K562 (cell line): ENCODE data around the gene PHOSPHO1. TPM values are rescaled to one million over a fixed set of nuclear protein-coding genes. Genes with fewer than 3 reads are reported as not detected.
A peak's percentile ranks its signal among the peaks of the same experiment; 100 is the strongest.

Source experiments
- BCOR ChIP-seq: fragments of 450-650 bp; IDR thresholded peaks from 2 replicates; pipeline ENCODE4 v1.6.1; 2016
- ESRRA ChIP-seq: fragments of 450-650 bp; IDR thresholded peaks from 2 replicates; pipeline ENCODE4 v1.6.1; 2014; ENCODE audit warnings: low read depth, mild to moderate bottlenecking, moderate library complexity, borderline replicate concordance
- ETV6 ChIP-seq, 3 experiments: fragments of 150-350 bp in 1 of 3; sonication (generic) in 1 of 3; formaldehyde crosslinking in 1 of 3; IDR thresholded peaks; 2 replicates each; pipeline versions ENCODE4 v1.6.1 to v1.8.0; 2014 to 2022; ENCODE audit warnings: borderline replicate concordance in 2 of 3, low read depth in 2 of 3, antibody characterized with exemption in 1 of 3, low read length in 1 of 3, mild to moderate bottlenecking in 1 of 3, missing genetic modification reagents in 1 of 3
- IRF2 ChIP-seq: sonication (generic); formaldehyde crosslinking; IDR thresholded peaks from 2 replicates; pipeline ENCODE4 v1.8.1; 2022; ENCODE audit warnings: mild to moderate bottlenecking, missing genetic modification reagents
- MECOM ChIP-seq: fragments of 250-450 bp; sonication (Bioruptor Pico); IDR thresholded peaks from 2 replicates; pipeline ENCODE4 v1.8.0; 2022; ENCODE audit warnings: inconsistent platforms
- NFRKB ChIP-seq: fragments of 450-650 bp; IDR thresholded peaks from 2 replicates; pipeline ENCODE4 v1.6.1; 2016; ENCODE audit warnings: low read depth
- POLR2AphosphoS2 ChIP-seq: IDR thresholded peaks from 2 replicates; pipeline ENCODE4 v1.6.1; 2012; ENCODE audit warnings: low read length, improper control_type of control experiment
- ZFP1 ChIP-seq: fragments of 450-650 bp; formaldehyde crosslinking; IDR thresholded peaks from 2 replicates; pipeline ENCODE4 v1.4.0; 2020; ENCODE audit warnings: mild to moderate bottlenecking, mixed read lengths
- polyA plus RNA-seq, 8 experiments: library from polyadenylated mRNA; depleted of rRNA in 4 of 8; stranded (reverse) in 5 of 8; unstranded in 3 of 8; fragments of >200 nt; fragmentation: Nextera tagmentation in 2 of 8; fragmentation: Illumina TruSeq in 1 of 8; extraction: Ambion mirVana in 2 of 8; extraction: Trizol in 1 of 8; gene quantifications; 2 replicates each; pipeline versions ENCODE4 v1.2.1 to v1.2.3, GENCODE V29; 2011 to 2014; ENCODE audit warnings: inconsistent platforms in 1 of 8, missing spikeins in 1 of 8
- total RNA-seq, 7 experiments: library from RNA; depleted of rRNA in 6 of 7; stranded (reverse); fragments of >200 nt in 6 of 7; fragmentation: Illumina TruSeq in 2 of 7; extraction: Trizol in 2 of 7; gene quantifications; 2 replicates each; pipeline versions ENCODE4 v1.2.1 to v1.2.3, GENCODE V29; 2011 to 2021; ENCODE audit warnings: low replicate concordance in 1 of 7
- TF ChIP-seq, protein P1 (sequence below): fragments of 200-600 bp; sonication (generic); IDR thresholded peaks from one replicate; pipeline ENCODE4 v1.6.1; 2012; ENCODE audit warnings: mild to moderate bottlenecking, low read depth, low read length, inconsistent platforms
- TF ChIP-seq, protein P2 (sequence below), 2 experiments: fragments of 250-450 bp in 1 of 2; fragments of 450-650 bp in 1 of 2; sonication (Bioruptor Pico) in 1 of 2; IDR thresholded peaks; 2 replicates each; pipeline versions ENCODE4 v1.6.1 to v1.8.0; 2016 to 2021; ENCODE audit warnings: mild to moderate bottlenecking in 2 of 2, moderate library complexity in 2 of 2, missing compliant biosample characterization in 1 of 2, missing genetic modification characterization in 1 of 2
- TF ChIP-seq, protein P3 (sequence below): fragments of 250-450 bp; sonication (Bioruptor Pico); IDR thresholded peaks from 2 replicates; pipeline ENCODE4 v1.4.0; 2020; ENCODE audit warnings: mild to moderate bottlenecking, moderate library complexity, borderline replicate concordance
- TF ChIP-seq, protein P4 (sequence below): sonication (generic); formaldehyde crosslinking; IDR thresholded peaks from 2 replicates; pipeline ENCODE4 v1.8.1; 2023; ENCODE audit warnings: mild to moderate bottlenecking, missing genetic modification reagents, moderate library complexity

The PHOSPHO1 gene
- total and polyA plus RNA-seq, 9 of the 15 experiments (the other 6 are each of a cell fraction or from before 2014, with no cell fraction given), result 0.06 to 0.07 TPM; not detected in 7

DNA sequence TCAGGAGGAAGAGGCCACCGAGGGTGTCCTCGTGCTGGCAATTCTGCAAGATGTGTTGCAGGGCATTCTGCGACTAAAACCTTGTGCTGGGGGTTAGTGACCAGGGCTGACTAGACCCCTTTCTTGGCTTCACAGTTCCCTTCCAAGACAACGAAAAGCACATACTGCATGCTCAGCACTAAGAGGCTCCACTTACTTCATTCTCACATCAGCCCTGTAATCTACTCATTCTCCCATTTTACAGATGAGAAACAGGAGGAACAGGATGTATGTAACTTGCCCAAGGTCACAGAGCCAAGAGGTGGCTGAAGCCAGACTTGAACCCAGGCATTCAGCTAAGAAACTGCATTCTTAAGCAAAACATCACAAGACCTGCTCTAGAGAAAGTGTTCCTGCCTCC is 5.3 kb upstream of the PHOSPHO1 start (continued):
- TF ChIP-seq, protein P1, sequence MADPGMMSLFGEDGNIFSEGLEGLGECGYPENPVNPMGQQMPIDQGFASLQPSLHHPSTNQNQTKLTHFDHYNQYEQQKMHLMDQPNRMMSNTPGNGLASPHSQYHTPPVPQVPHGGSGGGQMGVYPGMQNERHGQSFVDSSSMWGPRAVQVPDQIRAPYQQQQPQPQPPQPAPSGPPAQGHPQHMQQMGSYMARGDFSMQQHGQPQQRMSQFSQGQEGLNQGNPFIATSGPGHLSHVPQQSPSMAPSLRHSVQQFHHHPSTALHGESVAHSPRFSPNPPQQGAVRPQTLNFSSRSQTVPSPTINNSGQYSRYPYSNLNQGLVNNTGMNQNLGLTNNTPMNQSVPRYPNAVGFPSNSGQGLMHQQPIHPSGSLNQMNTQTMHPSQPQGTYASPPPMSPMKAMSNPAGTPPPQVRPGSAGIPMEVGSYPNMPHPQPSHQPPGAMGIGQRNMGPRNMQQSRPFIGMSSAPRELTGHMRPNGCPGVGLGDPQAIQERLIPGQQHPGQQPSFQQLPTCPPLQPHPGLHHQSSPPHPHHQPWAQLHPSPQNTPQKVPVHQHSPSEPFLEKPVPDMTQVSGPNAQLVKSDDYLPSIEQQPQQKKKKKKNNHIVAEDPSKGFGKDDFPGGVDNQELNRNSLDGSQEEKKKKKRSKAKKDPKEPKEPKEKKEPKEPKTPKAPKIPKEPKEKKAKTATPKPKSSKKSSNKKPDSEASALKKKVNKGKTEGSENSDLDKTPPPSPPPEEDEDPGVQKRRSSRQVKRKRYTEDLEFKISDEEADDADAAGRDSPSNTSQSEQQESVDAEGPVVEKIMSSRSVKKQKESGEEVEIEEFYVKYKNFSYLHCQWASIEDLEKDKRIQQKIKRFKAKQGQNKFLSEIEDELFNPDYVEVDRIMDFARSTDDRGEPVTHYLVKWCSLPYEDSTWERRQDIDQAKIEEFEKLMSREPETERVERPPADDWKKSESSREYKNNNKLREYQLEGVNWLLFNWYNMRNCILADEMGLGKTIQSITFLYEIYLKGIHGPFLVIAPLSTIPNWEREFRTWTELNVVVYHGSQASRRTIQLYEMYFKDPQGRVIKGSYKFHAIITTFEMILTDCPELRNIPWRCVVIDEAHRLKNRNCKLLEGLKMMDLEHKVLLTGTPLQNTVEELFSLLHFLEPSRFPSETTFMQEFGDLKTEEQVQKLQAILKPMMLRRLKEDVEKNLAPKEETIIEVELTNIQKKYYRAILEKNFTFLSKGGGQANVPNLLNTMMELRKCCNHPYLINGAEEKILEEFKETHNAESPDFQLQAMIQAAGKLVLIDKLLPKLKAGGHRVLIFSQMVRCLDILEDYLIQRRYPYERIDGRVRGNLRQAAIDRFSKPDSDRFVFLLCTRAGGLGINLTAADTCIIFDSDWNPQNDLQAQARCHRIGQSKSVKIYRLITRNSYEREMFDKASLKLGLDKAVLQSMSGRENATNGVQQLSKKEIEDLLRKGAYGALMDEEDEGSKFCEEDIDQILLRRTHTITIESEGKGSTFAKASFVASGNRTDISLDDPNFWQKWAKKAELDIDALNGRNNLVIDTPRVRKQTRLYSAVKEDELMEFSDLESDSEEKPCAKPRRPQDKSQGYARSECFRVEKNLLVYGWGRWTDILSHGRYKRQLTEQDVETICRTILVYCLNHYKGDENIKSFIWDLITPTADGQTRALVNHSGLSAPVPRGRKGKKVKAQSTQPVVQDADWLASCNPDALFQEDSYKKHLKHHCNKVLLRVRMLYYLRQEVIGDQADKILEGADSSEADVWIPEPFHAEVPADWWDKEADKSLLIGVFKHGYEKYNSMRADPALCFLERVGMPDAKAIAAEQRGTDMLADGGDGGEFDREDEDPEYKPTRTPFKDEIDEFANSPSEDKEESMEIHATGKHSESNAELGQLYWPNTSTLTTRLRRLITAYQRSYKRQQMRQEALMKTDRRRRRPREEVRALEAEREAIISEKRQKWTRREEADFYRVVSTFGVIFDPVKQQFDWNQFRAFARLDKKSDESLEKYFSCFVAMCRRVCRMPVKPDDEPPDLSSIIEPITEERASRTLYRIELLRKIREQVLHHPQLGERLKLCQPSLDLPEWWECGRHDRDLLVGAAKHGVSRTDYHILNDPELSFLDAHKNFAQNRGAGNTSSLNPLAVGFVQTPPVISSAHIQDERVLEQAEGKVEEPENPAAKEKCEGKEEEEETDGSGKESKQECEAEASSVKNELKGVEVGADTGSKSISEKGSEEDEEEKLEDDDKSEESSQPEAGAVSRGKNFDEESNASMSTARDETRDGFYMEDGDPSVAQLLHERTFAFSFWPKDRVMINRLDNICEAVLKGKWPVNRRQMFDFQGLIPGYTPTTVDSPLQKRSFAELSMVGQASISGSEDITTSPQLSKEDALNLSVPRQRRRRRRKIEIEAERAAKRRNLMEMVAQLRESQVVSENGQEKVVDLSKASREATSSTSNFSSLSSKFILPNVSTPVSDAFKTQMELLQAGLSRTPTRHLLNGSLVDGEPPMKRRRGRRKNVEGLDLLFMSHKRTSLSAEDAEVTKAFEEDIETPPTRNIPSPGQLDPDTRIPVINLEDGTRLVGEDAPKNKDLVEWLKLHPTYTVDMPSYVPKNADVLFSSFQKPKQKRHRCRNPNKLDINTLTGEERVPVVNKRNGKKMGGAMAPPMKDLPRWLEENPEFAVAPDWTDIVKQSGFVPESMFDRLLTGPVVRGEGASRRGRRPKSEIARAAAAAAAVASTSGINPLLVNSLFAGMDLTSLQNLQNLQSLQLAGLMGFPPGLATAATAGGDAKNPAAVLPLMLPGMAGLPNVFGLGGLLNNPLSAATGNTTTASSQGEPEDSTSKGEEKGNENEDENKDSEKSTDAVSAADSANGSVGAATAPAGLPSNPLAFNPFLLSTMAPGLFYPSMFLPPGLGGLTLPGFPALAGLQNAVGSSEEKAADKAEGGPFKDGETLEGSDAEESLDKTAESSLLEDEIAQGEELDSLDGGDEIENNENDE, result no peak
- TF ChIP-seq, protein P2, sequence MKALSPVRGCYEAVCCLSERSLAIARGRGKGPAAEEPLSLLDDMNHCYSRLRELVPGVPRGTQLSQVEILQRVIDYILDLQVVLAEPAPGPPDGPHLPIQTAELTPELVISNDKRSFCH (CRISPR knock-in tag; IDR thresholded peaks at IDR 0.05), result no peak
- TF ChIP-seq, protein P2 (tag; IDR thresholded peaks at IDR 0.05), result no peak
- TF ChIP-seq POLR2AphosphoS2 (no peak), NFRKB (no peak), ESRRA (0 out of 2 replicates have a peak, but pooled peaks have one; percentile 25), MECOM (no peak), BCOR (0 out of 2 replicates have a peak, but pooled peaks have one; percentile 29), ZFP1 (CRISPR knock-in tag) (no peak), ETV6 (IDR thresholded peaks at IDR 0.05; ENCODE audit: borderline replicate concordance in 1 of 2, low read depth in 2 of 2, low read length in 1 of 2) (no peak), ETV6 (CRISPR knock-in tag; IDR thresholded peaks at IDR 0.05; ENCODE audit: borderline replicate concordance) (no peak), IRF2 (CRISPR knock-in tag) (no peak)
- TF ChIP-seq, protein P3, sequence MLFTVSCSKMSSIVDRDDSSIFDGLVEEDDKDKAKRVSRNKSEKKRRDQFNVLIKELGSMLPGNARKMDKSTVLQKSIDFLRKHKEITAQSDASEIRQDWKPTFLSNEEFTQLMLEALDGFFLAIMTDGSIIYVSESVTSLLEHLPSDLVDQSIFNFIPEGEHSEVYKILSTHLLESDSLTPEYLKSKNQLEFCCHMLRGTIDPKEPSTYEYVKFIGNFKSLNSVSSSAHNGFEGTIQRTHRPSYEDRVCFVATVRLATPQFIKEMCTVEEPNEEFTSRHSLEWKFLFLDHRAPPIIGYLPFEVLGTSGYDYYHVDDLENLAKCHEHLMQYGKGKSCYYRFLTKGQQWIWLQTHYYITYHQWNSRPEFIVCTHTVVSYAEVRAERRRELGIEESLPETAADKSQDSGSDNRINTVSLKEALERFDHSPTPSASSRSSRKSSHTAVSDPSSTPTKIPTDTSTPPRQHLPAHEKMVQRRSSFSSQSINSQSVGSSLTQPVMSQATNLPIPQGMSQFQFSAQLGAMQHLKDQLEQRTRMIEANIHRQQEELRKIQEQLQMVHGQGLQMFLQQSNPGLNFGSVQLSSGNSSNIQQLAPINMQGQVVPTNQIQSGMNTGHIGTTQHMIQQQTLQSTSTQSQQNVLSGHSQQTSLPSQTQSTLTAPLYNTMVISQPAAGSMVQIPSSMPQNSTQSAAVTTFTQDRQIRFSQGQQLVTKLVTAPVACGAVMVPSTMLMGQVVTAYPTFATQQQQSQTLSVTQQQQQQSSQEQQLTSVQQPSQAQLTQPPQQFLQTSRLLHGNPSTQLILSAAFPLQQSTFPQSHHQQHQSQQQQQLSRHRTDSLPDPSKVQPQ (CRISPR knock-in tag), result no peak
- TF ChIP-seq, protein P4, sequence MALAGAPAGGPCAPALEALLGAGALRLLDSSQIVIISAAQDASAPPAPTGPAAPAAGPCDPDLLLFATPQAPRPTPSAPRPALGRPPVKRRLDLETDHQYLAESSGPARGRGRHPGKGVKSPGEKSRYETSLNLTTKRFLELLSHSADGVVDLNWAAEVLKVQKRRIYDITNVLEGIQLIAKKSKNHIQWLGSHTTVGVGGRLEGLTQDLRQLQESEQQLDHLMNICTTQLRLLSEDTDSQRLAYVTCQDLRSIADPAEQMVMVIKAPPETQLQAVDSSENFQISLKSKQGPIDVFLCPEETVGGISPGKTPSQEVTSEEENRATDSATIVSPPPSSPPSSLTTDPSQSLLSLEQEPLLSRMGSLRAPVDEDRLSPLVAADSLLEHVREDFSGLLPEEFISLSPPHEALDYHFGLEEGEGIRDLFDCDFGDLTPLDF (CRISPR knock-in tag), result no peak
